ENCODE results near the gene SNUPN.

SNUPN gene

GRCh38 chr15:75662823-75663519, 37.4 kb upstream of the SNUPN start:
- WGBS, 2 experiments (ENCODE audit: insufficient coverage in 2 of 2) = 84 to 99% methylated on average over 4 to 7 of the region's 9 CpGs
- Histone ChIP-seq H3K4me3 (ENCODE audit: extremely low read depth, insufficient read depth, low read length, poor library complexity, severe bottlenecking) (no peak overlapping the region), H3K36me3 (ENCODE audit: control insufficient read depth, insufficient read depth, low read length) (peaks cover 9% of the 10 kb centered on the region), H3K4me1 (ENCODE audit: control insufficient read depth, insufficient read depth, low read length, poor library complexity, severe bottlenecking) (peaks cover 30% of the 10 kb centered on the region), H3K9me3 (ENCODE audit: control insufficient read depth, low read length) (no peaks in the 10 kb centered on the region), H3K27ac (ENCODE audit: low read depth, low read length, severe bottlenecking) (no peak overlapping the region)

GRCh38 chr15:75661756-75662140, 36.2 kb upstream of the SNUPN start:
- WGBS, 2 experiments (ENCODE audit: insufficient coverage in 2 of 2) = 100% methylated on average over 1 of the region's 3 CpGs; no CpG with 5 or more reads in 1 of the 2 experiments
- Histone ChIP-seq H3K27ac (ENCODE audit: low read depth, low read length, severe bottlenecking) (no peak overlapping the region), H3K4me3 (ENCODE audit: extremely low read depth, insufficient read depth, low read length, poor library complexity, severe bottlenecking) (no peak overlapping the region)

GRCh38 chr15:75661100-75661755, 35.7 kb upstream of the SNUPN start:
- peak overlapping the region; percentile 76 for H3K27ac ChIP-seq (ENCODE audit: low read depth, low read length, severe bottlenecking)

More at GRCh38 chr15:75661756-75662140, 36.2 kb upstream of the SNUPN start:
- Histone ChIP-seq H3K4me1 (ENCODE audit: control insufficient read depth, insufficient read depth, low read length, poor library complexity, severe bottlenecking) (peaks cover 26% of the 10 kb centered on the region), H3K36me3 (ENCODE audit: control insufficient read depth, insufficient read depth, low read length) (peaks cover 21% of the 10 kb centered on the region), H3K9me3 (ENCODE audit: control insufficient read depth, low read length) (no peaks in the 10 kb centered on the region)

GRCh38 chr15:75659928-75660645, 34.6 kb upstream of the SNUPN start:
- Histone ChIP-seq H3K9me3 (ENCODE audit: control insufficient read depth, low read length) (no peaks in the 10 kb centered on the region), H3K4me1 (ENCODE audit: control insufficient read depth, insufficient read depth, low read length, poor library complexity, severe bottlenecking) (peaks cover 16% of the 10 kb centered on the region), H3K27ac (ENCODE audit: low read depth, low read length, severe bottlenecking) (no peak overlapping the region), H3K4me3 (ENCODE audit: extremely low read depth, insufficient read depth, low read length, poor library complexity, severe bottlenecking) (no peak overlapping the region), H3K36me3 (ENCODE audit: control insufficient read depth, insufficient read depth, low read length) (peaks cover 36% of the 10 kb centered on the region)
- 95 to 96% methylated on average over 12 to 15 of the region's 17 CpGs for WGBS, 2 experiments (ENCODE audit: insufficient coverage in 2 of 2)

More at GRCh38 chr15:75661100-75661755, 35.7 kb upstream of the SNUPN start:
- peaks cover 20% of the 10 kb centered on the region for H3K4me1 ChIP-seq (ENCODE audit: control insufficient read depth, insufficient read depth, low read length, poor library complexity, severe bottlenecking)
- WGBS, 2 experiments (ENCODE audit: insufficient coverage in 2 of 2) = 52 to 79% methylated on average over 6 to 8 of the region's 14 CpGs
- no peaks in the 10 kb centered on the region for H3K9me3 ChIP-seq (ENCODE audit: control insufficient read depth, low read length)
- no peak overlapping the region for H3K4me3 ChIP-seq (ENCODE audit: extremely low read depth, insufficient read depth, low read length, poor library complexity, severe bottlenecking)
- H3K36me3 ChIP-seq (ENCODE audit: control insufficient read depth, insufficient read depth, low read length) = peaks cover 26% of the 10 kb centered on the region

DNA sequence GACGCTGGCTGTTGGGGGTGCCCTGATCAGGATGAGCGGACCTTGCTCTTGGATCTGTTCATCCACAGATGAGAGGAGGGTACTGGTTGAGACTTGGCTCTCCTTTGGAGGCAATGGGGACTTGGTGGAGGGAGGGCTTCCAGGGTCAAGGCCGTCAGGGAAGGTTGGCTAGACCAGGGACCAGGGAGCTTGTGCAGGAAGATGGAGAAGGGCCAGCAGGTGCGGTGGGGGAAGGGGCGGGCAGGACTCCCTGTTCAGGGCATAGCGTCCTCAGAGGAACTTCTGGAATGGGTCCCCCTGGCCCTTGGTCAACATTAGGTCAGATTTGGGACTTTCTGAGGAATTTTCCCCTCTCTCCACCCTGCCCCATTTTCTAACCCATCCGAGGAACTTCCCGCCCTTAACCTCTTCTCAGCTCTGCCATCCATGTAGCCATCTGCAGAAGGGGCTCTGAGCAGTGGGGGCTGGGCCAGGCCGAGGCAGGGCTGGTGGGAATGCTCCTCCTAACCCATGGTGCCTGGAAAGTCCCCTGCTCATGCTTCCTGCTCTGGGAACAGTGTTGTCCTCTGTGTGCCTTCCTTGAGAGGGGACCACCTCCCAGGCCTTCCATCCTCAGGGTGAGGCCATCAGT, 33.7 kb upstream of the SNUPN start:
- WGBS, 2 experiments (ENCODE audit: insufficient coverage in 2 of 2) = 78 to 92% methylated on average over 5 to 8 of the region's 9 CpGs
- peaks cover 16% of the 10 kb centered on the region for H3K4me1 ChIP-seq (ENCODE audit: control insufficient read depth, insufficient read depth, low read length, poor library complexity, severe bottlenecking)
- H3K4me3 ChIP-seq (ENCODE audit: extremely low read depth, insufficient read depth, low read length, poor library complexity, severe bottlenecking) = no peak overlapping the region
- peaks cover 44% of the 10 kb centered on the region for H3K36me3 ChIP-seq (ENCODE audit: control insufficient read depth, insufficient read depth, low read length)
- H3K27ac ChIP-seq (ENCODE audit: low read depth, low read length, severe bottlenecking) = no peak overlapping the region
- H3K9me3 ChIP-seq (ENCODE audit: control insufficient read depth, low read length) = no peaks in the 10 kb centered on the region

DNA sequence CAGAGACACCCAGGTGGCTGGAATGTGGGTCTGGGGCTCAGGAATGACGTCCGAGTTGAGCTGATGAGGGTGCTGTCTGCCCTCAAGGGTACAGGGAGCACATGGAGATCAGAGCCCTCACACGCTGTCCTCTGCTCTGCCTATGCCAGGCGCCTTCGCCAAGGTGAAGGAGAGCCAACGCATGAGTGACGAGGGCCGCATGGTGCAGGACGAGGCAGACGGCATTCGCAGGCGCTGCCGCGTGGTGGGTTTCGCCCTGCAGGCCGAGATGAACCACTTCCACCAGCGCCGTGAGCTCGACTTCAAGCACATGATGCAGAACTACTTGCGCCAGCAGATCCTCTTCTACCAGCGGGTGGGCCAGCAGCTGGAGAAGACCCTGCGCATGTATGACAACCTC, 31.3 kb upstream of the SNUPN start:
- 95 to 97% methylated on average over 21 to 22 of the region's 22 CpGs for whole genome bisulfite sequencing, 2 experiments (ENCODE audit: insufficient coverage in 2 of 2)
- Histone ChIP-seq H3K4me3 (ENCODE audit: extremely low read depth, insufficient read depth, low read length, poor library complexity, severe bottlenecking) (no peak overlapping the region), H3K9me3 (ENCODE audit: control insufficient read depth, low read length) (no peaks in the 10 kb centered on the region), H3K36me3 (ENCODE audit: control insufficient read depth, insufficient read depth, low read length) (peaks cover 58% of the 10 kb centered on the region), H3K27ac (ENCODE audit: low read depth, low read length, severe bottlenecking) (no peak overlapping the region), H3K4me1 (ENCODE audit: control insufficient read depth, insufficient read depth, low read length, poor library complexity, severe bottlenecking) (peaks cover 31% of the 10 kb centered on the region)

GRCh38 chr15:75656331-75656730, 30.8 kb upstream of the SNUPN start:
- Histone ChIP-seq H3K4me3 (ENCODE audit: extremely low read depth, insufficient read depth, low read length, poor library complexity, severe bottlenecking) (no peak overlapping the region), H3K9me3 (ENCODE audit: control insufficient read depth, low read length) (no peaks in the 10 kb centered on the region), H3K27ac (ENCODE audit: low read depth, low read length, severe bottlenecking) (no peak overlapping the region), H3K4me1 (ENCODE audit: control insufficient read depth, insufficient read depth, low read length, poor library complexity, severe bottlenecking) (peaks cover 31% of the 10 kb centered on the region), H3K36me3 (ENCODE audit: control insufficient read depth, insufficient read depth, low read length) (peaks cover 60% of the 10 kb centered on the region)
- 97% methylated on average over 5 of the region's 5 CpGs for WGBS, 2 experiments (ENCODE audit: insufficient coverage in 2 of 2)

- 96 to 100% methylated on average over 2 to 3 of the region's 4 CpGs for WGBS, 2 experiments (ENCODE audit: insufficient coverage in 2 of 2)
- peaks cover 64% of the 10 kb centered on the region for H3K36me3 ChIP-seq (ENCODE audit: control insufficient read depth, insufficient read depth, low read length)
- no peak overlapping the region for H3K27ac ChIP-seq (ENCODE audit: low read depth, low read length, severe bottlenecking)
- peaks cover 33% of the 10 kb centered on the region for H3K4me1 ChIP-seq (ENCODE audit: control insufficient read depth, insufficient read depth, low read length, poor library complexity, severe bottlenecking)
- H3K9me3 ChIP-seq (ENCODE audit: control insufficient read depth, low read length) = no peaks in the 10 kb centered on the region
- H3K4me3 ChIP-seq (ENCODE audit: extremely low read depth, insufficient read depth, low read length, poor library complexity, severe bottlenecking) = no peak overlapping the region
Measured at GRCh38 chr15:75655931-75656330, 30.4 kb upstream of the SNUPN start.

DNA sequence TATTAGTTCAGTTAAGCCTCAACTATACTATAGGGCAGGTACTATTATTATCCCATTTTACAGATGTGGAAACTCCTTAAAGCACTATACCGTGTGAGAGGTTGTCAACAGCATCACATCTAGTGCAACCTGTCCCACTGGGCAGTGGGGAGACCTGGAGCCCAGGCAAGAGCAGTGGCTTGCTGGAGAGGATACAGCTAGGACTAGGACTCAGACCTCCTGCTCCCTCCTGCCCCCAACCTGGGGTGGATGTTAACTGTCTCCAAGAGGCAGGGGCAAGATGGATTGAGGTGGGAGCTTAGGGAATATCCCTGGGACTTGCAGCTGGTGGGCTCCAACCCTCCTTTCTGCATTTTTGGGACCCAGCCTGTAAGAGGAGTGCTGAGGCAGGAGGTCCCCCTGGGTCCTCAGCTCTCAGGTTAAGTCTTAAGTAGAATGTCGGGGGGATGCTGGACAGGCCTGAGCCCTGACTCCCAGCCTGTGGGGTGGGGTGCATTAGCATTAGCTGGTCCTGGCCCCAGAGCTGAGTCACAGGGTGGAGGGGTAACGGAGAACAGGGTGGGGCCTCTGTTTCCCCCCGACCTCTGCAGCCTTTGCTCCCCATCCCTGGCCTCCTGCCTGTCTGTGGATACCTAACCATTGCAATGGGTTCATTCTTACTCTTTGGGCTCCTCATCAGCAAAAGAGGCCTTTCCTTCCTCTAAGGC, 28.8 kb upstream of the SNUPN start:
- peaks cover 37% of the 10 kb centered on the region for H3K4me1 ChIP-seq (ENCODE audit: control insufficient read depth, insufficient read depth, low read length, poor library complexity, severe bottlenecking)
- WGBS, 2 experiments (ENCODE audit: insufficient coverage in 2 of 2) = 92 to 95% methylated on average over 3 to 4 of the region's 4 CpGs

GRCh38 chr15:75653347-75653913, 27.9 kb upstream of the SNUPN start:
- 93 to 95% methylated on average over 10 to 13 of the region's 16 CpGs for WGBS, 2 experiments (ENCODE audit: insufficient coverage in 2 of 2)
- Histone ChIP-seq H3K36me3 (ENCODE audit: control insufficient read depth, insufficient read depth, low read length) (peaks cover 75% of the 10 kb centered on the region), H3K4me1 (ENCODE audit: control insufficient read depth, insufficient read depth, low read length, poor library complexity, severe bottlenecking) (peaks cover 42% of the 10 kb centered on the region), H3K27ac (ENCODE audit: low read depth, low read length, severe bottlenecking) (no peak overlapping the region), H3K4me3 (ENCODE audit: extremely low read depth, insufficient read depth, low read length, poor library complexity, severe bottlenecking) (no peak overlapping the region), H3K9me3 (ENCODE audit: control insufficient read depth, low read length) (no peaks in the 10 kb centered on the region)

More for the DNA sequence above, 28.8 kb upstream of the SNUPN start:
- Histone ChIP-seq H3K27ac (ENCODE audit: low read depth, low read length, severe bottlenecking) (no peak overlapping the region), H3K9me3 (ENCODE audit: control insufficient read depth, low read length) (no peaks in the 10 kb centered on the region), H3K4me3 (ENCODE audit: extremely low read depth, insufficient read depth, low read length, poor library complexity, severe bottlenecking) (no peak overlapping the region), H3K36me3 (ENCODE audit: control insufficient read depth, insufficient read depth, low read length) (peaks cover 79% of the 10 kb centered on the region)
